A172 (cell line): ENCODE data around the gene SIRPD. TPM values are rescaled to one million over a fixed set of nuclear protein-coding genes. Genes with fewer than 3 reads are reported as not detected.

Source experiments
- DNase-seq: peaks from one replicate; pipeline ENCODE4 v3.0.0-alpha.2; 2015; ENCODE audit warnings: low spot score
- total RNA-seq: library from RNA; depleted of rRNA; stranded (reverse); fragments of >200 nt; shearing (Covaris generic); gene quantifications from 2 replicates; pipeline ENCODE4 v1.2.3, GENCODE V29; 2014; rRNA removed

SIRPD gene
- total RNA-seq, 1 experiment from 2014 or later = not detected

- DNase-seq = no peak
Measured at GRCh38 chr20:1494436-1494835, 63.1 kb downstream of the SIRPD start.

- no peak for DNase-seq
Measured at GRCh38 chr20:1493536-1493935, 64.0 kb downstream of the SIRPD start.

- no peak for DNase-seq
Measured at GRCh38 chr20:1491860-1492642, 65.5 kb downstream of the SIRPD start.

- DNase-seq = no peak
Measured at GRCh38 chr20:1491281-1491840, 66.1 kb downstream of the SIRPD start, which contains the start of gene SIRPB2. TSS of gene SIRPB2 (minus strand) at chr20:1491420. CDS start at chr20:1491359, 61 bp downstream.

- DNase-seq = no peak
Measured at GRCh38 chr20:1490643-1491195, 66.8 kb downstream of the SIRPD start.

GRCh38 chr20:1489764-1490436 lies 67.6 kb downstream of the SIRPD start:
- DNase-seq = no peak

GRCh38 chr20:1489325-1489724 lies 68.2 kb downstream of the SIRPD start:
- DNase-seq = no peak

- no peak for DNase-seq
Measured at GRCh38 chr20:1486566-1486965, 70.9 kb downstream of the SIRPD start.

- DNase-seq = no peak
Measured at GRCh38 chr20:1484438-1485116, 72.9 kb downstream of the SIRPD start.

Other genes starting within 250 kb of the SIRPD start
- gene SDCBP2, start 228.6 kb downstream of the SIRPD start, total RNA-seq = 1.8 and 2.6 TPM in 2 replicates
- 149 and 200 TPM in 2 replicates for gene FKBP1A, start 164.7 kb downstream of the SIRPD start, total RNA-seq
- 66.3 and 81.6 TPM in 2 replicates for gene NSFL1C, start 90.9 kb downstream of the SIRPD start, total RNA-seq
- gene SIRPB2, start 66.3 kb downstream of the SIRPD start, total RNA-seq = not detected in 2 replicates
- 0.55 and 0.74 TPM in 2 replicates for gene SIRPB1, start 62.3 kb upstream of the SIRPD start, total RNA-seq
- gene SIRPG, start 100.1 kb upstream of the SIRPD start, total RNA-seq = not detected in 2 replicates